ENCODE measurements around the gene ABCF3. TPM values are rescaled to one million over a fixed set of nuclear protein-coding genes. Genes with fewer than 3 reads are reported as not detected.

The ABCF3 gene
- total and polyA plus RNA-seq, 2 donors (not counting 3 experiments of a cell fraction or from before 2014, with no cell fraction given): 68.8 to 73.4 TPM

- Histone ChIP-seq H3K36me3 (ENCODE audit: control insufficient read depth in 2 of 2, extremely low read depth in 1 of 2, insufficient read depth in 2 of 2, low read length in 2 of 2) (peaks cover 13 to 25% of the 10 kb centered on the region in 2 experiments), H3K9me1 (replicated peaks; ENCODE audit: control insufficient read depth, extremely low read depth, insufficient read depth, low read length) (no peaks in the 10 kb centered on the region), H3K4me1 (ENCODE audit: control insufficient read depth, extremely low read depth, insufficient read depth, low read length) (no peaks in the 10 kb centered on the region), H2AFZ (ENCODE audit: low read depth, low read length) (no peak overlapping the region), H3K4me2 (ENCODE audit: insufficient read depth, low read length) (no peak overlapping the region), H3K79me2 (ENCODE audit: control insufficient read depth, insufficient read depth, low read length) (no peaks in the 10 kb centered on the region), H3K4me3 (replicated peaks in 1 of 3; ENCODE audit: insufficient read depth in 1 of 3, low read depth in 1 of 3, low read length in 3 of 3) (no peak overlapping the region), H4K20me1 (replicated peaks; ENCODE audit: control insufficient read depth, extremely low read depth, insufficient read depth, low read length) (no peaks in the 10 kb centered on the region), H3K27ac (ENCODE audit: insufficient read depth, low read depth, low read length) (no peak overlapping the region), H3K9ac (replicated peaks; ENCODE audit: extremely low read depth, insufficient read depth, low read length) (no peak overlapping the region), H3K9me3 (replicated peaks; ENCODE audit: control insufficient read depth, insufficient read depth, low read length) (no peaks in the 10 kb centered on the region), H3K27me3 (ENCODE audit: control insufficient read depth in 2 of 2, insufficient read depth in 2 of 2, low read length in 2 of 2) (no peaks in the 10 kb centered on the region)
- ChIA-PET CTCF (no interaction called here), POLR2A (no interaction called here)
- no TSS peak for BruUV-seq (replicated peaks)
- FAIRE-seq (no peak), DNase-seq (ENCODE audit: low read depth, low spot score) (no peak)
- TF ChIP-seq GATA2 (IDR thresholded peaks at IDR 0.05; ENCODE audit: insufficient read depth, insufficient read length, low read depth, low read length): no peak
- no peak for TF ChIP-seq POLR2AphosphoS5 (IDR thresholded peaks at IDR 0.05; ENCODE audit: insufficient read depth, low read depth, low read length)
- no peak for TF ChIP-seq JUN (IDR thresholded peaks at IDR 0.05; ENCODE audit: borderline replicate concordance, insufficient read depth, insufficient read length, low read depth)
- no peak for TF ChIP-seq MAX (IDR thresholded peaks at IDR 0.05; ENCODE audit: insufficient read depth, insufficient read length)
- TF ChIP-seq FOS (IDR thresholded peaks at IDR 0.05; ENCODE audit: borderline replicate concordance, insufficient read depth, low read length): no peak
- TF ChIP-seq POLR2A (IDR thresholded peaks at IDR 0.05; ENCODE audit: low read depth, low read length): no peak
- no peak for TF ChIP-seq MYC (IDR thresholded peaks at IDR 0.05; ENCODE audit: low read depth, low read length)
- no peak for TF ChIP-seq CTCF (IDR thresholded peaks at IDR 0.05; ENCODE audit: extremely low read depth in 1 of 2, insufficient read depth in 1 of 2, low read depth in 1 of 2, low read length in 2 of 2)
- TF ChIP-seq EZH2 (IDR thresholded peaks at IDR 0.05; ENCODE audit: borderline replicate concordance, low read depth, low read length, severe bottlenecking): no peak
- dilution Hi-C loops (cut with MboI; ENCODE audit: extremely low pct_ligation_motif_present, low sequenced_read_pairs): no loop called here
- intact Hi-C loops (cut with micrococcal nuclease): no loop called here
Measured at GRCh38 chr3:184148076-184148475, 37.9 kb upstream of the ABCF3 start.
